Measurements from ENCODE around the gene AK5.

The AK5 gene

GRCh38 chr1:77552626-77553025 is 270.8 kb downstream of the AK5 start:
- no peak for DNase-seq

DNA sequence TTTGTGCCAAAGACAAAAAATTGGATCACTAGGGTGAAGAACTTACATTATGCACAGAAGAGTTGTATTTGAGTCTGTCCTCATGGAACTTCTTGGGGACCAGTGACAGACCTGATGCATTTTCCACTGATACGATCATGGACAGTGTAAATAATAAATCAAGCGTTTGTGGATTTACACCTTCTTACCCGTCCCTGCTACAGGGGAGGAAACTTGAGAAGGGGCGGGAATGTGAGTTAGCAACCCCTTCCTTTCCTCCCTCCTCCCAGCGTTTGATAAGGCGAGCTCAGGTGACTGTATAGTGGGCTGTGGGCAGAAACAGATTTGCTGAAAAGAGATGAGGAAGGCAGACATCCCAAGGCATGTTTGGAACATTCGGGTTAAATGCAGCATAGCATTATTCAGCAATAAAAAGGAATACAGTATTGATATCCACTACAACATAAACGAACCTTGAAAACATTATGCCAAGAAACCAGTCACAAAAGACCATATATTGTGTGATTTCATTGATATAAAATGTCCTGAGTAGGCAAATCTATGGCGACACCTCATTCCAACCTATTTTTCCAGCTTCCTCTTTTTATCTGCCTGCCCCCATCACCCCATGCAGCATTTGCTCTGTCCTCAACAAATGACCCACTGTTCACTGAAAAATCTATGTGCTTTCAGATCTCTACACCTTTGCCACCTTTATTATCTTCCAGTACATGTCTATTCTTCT is 271.9 kb downstream of the AK5 start:
- no peak for DNase-seq

- DNase-seq, result no peak
Observed at GRCh38 chr1:77556045-77556444, 274.2 kb downstream of the AK5 start.

- no peak for DNase-seq
Observed at GRCh38 chr1:77557053-77557452, 275.2 kb downstream of the AK5 start.

GRCh38 chr1:77558591-77559164 is 276.9 kb downstream of the AK5 start:
- DNase-seq, result no peak

- DNase-seq, result no peak
Observed at GRCh38 chr1:77560741-77561140, 278.9 kb downstream of the AK5 start.

GRCh38 chr1:77562596-77563150 is 280.9 kb downstream of the AK5 start:
- no peak for DNase-seq

GRCh38 chr1:77565321-77565720 is 283.5 kb downstream of the AK5 start:
- no peak for DNase-seq

- DNase-seq, result no peak
Observed at GRCh38 chr1:77571642-77572041, 289.8 kb downstream of the AK5 start.

DNA sequence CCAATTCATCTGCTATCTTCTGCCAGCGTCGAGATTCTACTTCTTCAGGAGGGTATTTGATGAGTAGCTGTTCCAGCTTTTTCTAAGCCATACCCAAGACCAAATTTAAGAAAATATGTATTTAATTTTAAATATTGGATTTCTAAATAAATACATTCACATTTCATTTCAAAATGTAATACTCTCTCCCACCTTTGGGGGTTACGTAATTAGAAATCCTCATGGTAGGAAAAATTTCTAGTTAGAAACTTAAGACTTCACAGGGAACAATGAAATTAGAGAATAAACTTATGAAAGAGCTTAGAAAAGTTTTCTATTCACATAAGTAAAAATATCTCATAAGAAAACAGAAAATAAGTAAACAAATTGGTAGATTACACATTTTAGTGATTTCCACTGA is 297.7 kb downstream of the AK5 start:
- no peak for DNase-seq

DNA sequence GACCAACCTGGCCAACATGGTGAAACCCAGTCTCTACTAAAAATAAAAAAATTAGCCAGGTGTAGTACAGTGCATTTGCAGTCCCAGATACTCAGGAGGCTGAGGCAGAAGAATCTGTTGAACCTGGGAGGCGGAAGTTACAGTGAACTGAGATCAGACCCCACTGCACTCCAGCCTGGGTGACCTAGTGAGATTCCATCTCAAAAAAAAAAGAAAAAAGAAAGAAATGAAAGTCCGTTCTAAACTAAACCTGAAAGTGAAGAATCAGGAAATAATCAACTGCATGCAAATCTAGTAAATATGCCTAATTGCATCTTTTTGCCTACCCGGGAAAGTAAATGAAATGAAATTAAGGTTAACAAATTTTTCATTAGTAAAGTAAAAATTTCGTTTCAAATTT is 301.1 kb downstream of the AK5 start:
- DNase-seq, result no peak

DNA sequence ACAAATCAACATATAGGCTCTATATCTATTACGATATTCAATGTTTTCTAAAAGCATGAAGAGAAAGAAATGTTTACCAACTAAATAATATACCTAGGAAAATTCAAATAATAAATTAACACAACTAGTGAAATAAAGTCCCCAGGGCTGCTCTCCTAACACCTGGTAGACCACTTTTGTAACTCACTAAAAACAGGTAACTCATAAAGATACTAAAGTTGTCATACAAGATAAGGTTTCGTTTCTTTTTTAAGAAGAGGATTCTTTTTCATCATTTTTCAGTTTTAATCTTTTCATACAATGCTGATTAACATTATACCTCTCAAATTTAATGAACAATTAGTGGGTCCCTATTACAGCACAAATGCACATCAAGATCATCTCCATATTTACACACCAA is 301.7 kb downstream of the AK5 start:
- DNase-seq, result no peak

DNA sequence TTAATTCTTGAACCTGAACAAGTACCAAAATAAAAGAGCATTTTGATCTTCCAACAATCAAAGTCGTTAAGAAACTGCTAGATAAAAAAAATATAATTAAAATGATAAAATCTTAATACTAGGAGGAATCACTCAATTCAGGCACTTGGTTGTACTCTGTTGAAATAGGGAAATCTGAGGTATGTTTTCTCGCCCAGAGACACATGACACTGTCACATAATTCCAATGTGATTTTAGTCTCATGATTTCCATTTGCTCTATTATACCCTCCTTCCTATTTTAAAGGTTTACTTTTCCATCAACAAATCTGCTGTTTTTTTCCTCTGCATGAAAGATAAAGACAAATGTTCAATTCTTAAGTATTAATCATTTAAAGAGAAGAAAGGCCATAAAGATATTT is 303.1 kb downstream of the AK5 start:
- DNase-seq, result no peak

GRCh38 chr1:77585610-77586314 is 303.9 kb downstream of the AK5 start:
- no peak for DNase-seq

DNA sequence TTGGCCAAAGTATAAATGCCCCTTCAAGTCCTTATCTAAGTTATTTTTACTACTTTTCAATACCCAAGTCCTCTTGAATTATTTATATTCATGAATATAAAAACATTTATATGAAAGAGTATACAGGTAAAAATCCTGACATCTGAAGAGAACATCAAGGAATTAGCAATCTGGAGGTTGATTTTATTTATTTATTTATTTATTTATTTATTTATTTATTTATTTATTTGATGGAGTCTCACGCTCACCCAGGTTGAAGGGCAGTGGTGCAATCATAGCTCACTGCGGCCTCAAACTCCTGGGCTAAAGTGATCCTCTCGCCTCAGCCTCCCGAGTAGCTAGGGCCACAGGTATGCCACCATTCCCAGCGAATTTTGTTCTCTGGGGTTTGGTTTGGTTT is 307.4 kb downstream of the AK5 start:
- DNase-seq, result no peak

GRCh38 chr1:77590651-77591050 is 308.8 kb downstream of the AK5 start:
- DNase-seq, result no peak

GRCh38 chr1:77592906-77593305 is 311.1 kb downstream of the AK5 start:
- no peak for DNase-seq

GRCh38 chr1:77594366-77595112 is 312.7 kb downstream of the AK5 start:
- no peak for DNase-seq

GRCh38 chr1:77597310-77597709 is 315.5 kb downstream of the AK5 start:
- DNase-seq, result no peak

DNA sequence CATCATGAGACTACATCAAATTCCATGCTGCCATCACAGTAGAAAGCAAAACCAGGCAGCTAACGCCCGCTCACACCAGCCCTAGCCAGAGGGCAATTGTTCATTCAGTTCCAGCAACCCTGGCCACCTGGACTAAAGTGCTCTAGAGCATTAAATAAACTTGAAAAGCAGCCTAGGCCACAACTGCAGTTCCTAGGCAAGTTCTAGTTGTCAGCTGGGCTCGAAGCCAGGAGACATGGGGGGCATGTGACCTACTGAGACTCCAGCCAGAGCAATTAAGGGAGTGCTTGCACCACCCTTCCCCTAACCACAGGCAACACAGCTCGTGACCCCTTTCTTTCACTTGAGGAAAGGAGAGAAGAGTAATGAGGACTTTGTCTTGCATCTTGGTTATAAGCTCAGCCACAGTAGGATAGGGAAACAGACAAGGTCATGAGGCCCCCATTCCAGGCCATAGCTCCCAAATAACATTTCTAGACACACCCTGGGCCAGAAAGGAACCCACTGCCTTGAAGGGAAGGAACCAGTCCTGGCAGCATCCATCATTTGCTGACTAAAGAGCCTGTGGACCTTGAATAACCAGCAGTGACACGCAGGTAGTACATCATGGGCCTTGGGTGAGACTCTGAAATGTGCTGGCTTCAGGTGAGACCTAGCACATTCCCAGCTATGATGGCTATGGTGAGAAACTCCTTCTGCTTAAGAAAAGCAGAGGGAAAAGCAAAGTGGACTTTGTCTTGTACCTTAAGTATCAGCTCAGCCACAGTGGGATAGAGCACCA is 323.6 kb downstream of the AK5 start:
- no peak for DNase-seq

GRCh38 chr1:77608893-77609292 is 327.1 kb downstream of the AK5 start:
- DNase-seq, result no peak
